ENCODE data around the gene GPX7. TPM values are rescaled to one million over a fixed set of nuclear protein-coding genes. Genes with fewer than 3 reads are reported as not detected.
"Not testable (repeated sequence)": the region's sequence is repeated elsewhere in the genome, so short reads cannot be mapped to it uniquely, and the experiment has no call there.

The GPX7 gene
- total RNA-seq, 1 experiment from 2014 or later = 21.7 TPM

- DNase-seq = no peak
- no TSS peak for BruUV-seq (replicated peaks)
- H3K27ac Mint-ChIP-seq (ENCODE audit: unreplicated experiment) = no peak overlapping the region
- no peaks in the 10 kb centered on the region for H3K27me3 Mint-ChIP-seq (ENCODE audit: insufficient read depth, unreplicated experiment)
- CTCF ChIA-PET = no interaction called here
- no peak overlapping the region for H3K4me3 ChIP-seq (ENCODE audit: low read depth, low read length)
- H3K4me1 Mint-ChIP-seq (ENCODE audit: low read depth, unreplicated experiment) = no peaks in the 10 kb centered on the region
- no peaks in the 10 kb centered on the region for H3K27me3 ChIP-seq (replicated peaks; ENCODE audit: control insufficient read depth, insufficient read depth, low read length)
- POLR2A ChIA-PET = no interaction called here
- H3K36me3 ChIP-seq (ENCODE audit: control insufficient read depth, insufficient read depth, low read length) = no peaks in the 10 kb centered on the region
- intact Hi-C loops (cut with micrococcal nuclease; ENCODE audit: unreplicated experiment) = no loop called here
- H3K9me3 Mint-ChIP-seq (ENCODE audit: unreplicated experiment) = no peaks in the 10 kb centered on the region
- TF ChIP-seq, protein P1, sequence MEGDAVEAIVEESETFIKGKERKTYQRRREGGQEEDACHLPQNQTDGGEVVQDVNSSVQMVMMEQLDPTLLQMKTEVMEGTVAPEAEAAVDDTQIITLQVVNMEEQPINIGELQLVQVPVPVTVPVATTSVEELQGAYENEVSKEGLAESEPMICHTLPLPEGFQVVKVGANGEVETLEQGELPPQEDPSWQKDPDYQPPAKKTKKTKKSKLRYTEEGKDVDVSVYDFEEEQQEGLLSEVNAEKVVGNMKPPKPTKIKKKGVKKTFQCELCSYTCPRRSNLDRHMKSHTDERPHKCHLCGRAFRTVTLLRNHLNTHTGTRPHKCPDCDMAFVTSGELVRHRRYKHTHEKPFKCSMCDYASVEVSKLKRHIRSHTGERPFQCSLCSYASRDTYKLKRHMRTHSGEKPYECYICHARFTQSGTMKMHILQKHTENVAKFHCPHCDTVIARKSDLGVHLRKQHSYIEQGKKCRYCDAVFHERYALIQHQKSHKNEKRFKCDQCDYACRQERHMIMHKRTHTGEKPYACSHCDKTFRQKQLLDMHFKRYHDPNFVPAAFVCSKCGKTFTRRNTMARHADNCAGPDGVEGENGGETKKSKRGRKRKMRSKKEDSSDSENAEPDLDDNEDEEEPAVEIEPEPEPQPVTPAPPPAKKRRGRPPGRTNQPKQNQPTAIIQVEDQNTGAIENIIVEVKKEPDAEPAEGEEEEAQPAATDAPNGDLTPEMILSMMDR (IDR thresholded peaks at IDR 0.05; ENCODE audit: insufficient read depth in 1 of 2, low read depth in 1 of 2, low read length in 1 of 2, severe bottlenecking in 1 of 2, unreplicated experiment in 1 of 2) = no peak
- no peaks in the 10 kb centered on the region for H3K36me3 Mint-ChIP-seq (ENCODE audit: insufficient read depth, unreplicated experiment)
- H3K4me1 ChIP-seq = no peaks in the 10 kb centered on the region
- H3K9me3 ChIP-seq = no peaks in the 10 kb centered on the region
- no peak overlapping the region for H3K4me3 Mint-ChIP-seq (ENCODE audit: unreplicated experiment)
Observed at GRCh38 chr1:52576074-52576473, 26.1 kb upstream of the GPX7 start.

DNA sequence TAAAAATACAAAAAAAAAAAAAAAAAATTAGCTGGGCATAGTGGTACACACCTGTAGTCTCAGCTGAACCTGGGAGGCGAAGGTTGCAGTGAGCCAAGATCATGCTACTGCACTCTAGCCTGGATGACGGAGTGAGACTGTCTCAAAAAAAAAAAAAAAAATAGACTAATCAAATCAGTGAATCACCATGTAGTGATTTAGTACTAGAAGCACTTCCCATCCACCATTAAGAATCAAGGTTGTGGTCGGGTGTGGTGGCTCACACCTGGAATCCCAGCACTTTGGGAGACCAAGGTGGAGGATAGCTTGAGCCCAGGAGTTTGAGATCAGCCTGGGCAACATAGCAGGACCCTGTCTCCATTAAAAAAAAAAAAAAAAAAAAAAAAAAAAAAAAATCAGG, 24.1 kb upstream of the GPX7 start:
- H3K9me3 ChIP-seq; H3K36me3 Mint-ChIP-seq (ENCODE audit: insufficient read depth, unreplicated experiment); H3K4me1 ChIP-seq; intact Hi-C loops (cut with micrococcal nuclease; ENCODE audit: unreplicated experiment); H3K27me3 Mint-ChIP-seq (ENCODE audit: insufficient read depth, unreplicated experiment); H3K4me3 ChIP-seq (ENCODE audit: low read depth, low read length); H3K27ac Mint-ChIP-seq (ENCODE audit: unreplicated experiment); CTCF ChIA-PET; H3K36me3 ChIP-seq (ENCODE audit: control insufficient read depth, insufficient read depth, low read length); H3K4me3 Mint-ChIP-seq (ENCODE audit: unreplicated experiment); DNase-seq; H3K9me3 Mint-ChIP-seq (ENCODE audit: unreplicated experiment); BruUV-seq (replicated peaks); H3K27me3 ChIP-seq (replicated peaks; ENCODE audit: control insufficient read depth, insufficient read depth, low read length); H3K4me1 Mint-ChIP-seq (ENCODE audit: low read depth, unreplicated experiment); POLR2A ChIA-PET: not testable (repeated sequence)

DNA sequence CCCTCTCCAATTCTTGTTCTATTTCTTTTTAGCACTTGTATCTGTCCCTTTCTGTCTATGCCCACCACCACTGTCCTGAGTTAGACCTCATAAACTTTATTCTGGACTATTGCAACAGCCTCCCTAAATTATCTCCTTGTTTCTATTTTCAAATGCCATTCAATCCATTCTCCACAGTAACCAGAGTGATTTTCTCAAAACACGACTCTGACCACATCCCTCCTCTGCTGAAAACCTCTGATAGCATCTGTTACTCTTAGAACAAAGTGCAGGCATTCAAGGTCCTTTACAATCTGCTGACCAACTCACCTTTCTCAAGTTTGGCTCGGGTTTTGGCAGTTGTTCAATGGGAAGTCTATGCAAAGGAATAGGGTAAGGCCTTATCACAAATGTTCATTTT, 22.8 kb upstream of the GPX7 start:
- DNase-seq = no peak
- Histone ChIP-seq H3K36me3 (ENCODE audit: control insufficient read depth, insufficient read depth, low read length) (no peaks in the 10 kb centered on the region), H3K4me1 (no peaks in the 10 kb centered on the region), H3K9me3 (no peaks in the 10 kb centered on the region), H3K4me3 (ENCODE audit: low read depth, low read length) (no peak overlapping the region), H3K27me3 (replicated peaks; ENCODE audit: control insufficient read depth, insufficient read depth, low read length) (no peaks in the 10 kb centered on the region)
- H3K9me3 Mint-ChIP-seq (ENCODE audit: unreplicated experiment) = no peaks in the 10 kb centered on the region
- H3K36me3 Mint-ChIP-seq (ENCODE audit: insufficient read depth, unreplicated experiment) = no peaks in the 10 kb centered on the region
- POLR2A ChIA-PET = no interaction called here
- TF ChIP-seq, protein P1 (IDR thresholded peaks at IDR 0.05; ENCODE audit: insufficient read depth in 1 of 2, low read depth in 1 of 2, low read length in 1 of 2, severe bottlenecking in 1 of 2, unreplicated experiment in 1 of 2) = no peak
- no peak overlapping the region for H3K4me3 Mint-ChIP-seq (ENCODE audit: unreplicated experiment)
- H3K4me1 Mint-ChIP-seq (ENCODE audit: low read depth, unreplicated experiment) = no peaks in the 10 kb centered on the region
- no peak overlapping the region for H3K27ac Mint-ChIP-seq (ENCODE audit: unreplicated experiment)
- no peaks in the 10 kb centered on the region for H3K27me3 Mint-ChIP-seq (ENCODE audit: insufficient read depth, unreplicated experiment)
- CTCF ChIA-PET = no interaction called here
- intact Hi-C loops (cut with micrococcal nuclease; ENCODE audit: unreplicated experiment) = no loop called here
- BruUV-seq (replicated peaks) = no TSS peak

GRCh38 chr1:52580283-52580682, 21.9 kb upstream of the GPX7 start:
- Mint-ChIP-seq H3K27ac (ENCODE audit: unreplicated experiment) (no peak overlapping the region), H3K4me3 (ENCODE audit: unreplicated experiment) (no peak overlapping the region), H3K4me1 (ENCODE audit: low read depth, unreplicated experiment) (no peaks in the 10 kb centered on the region), H3K36me3 (ENCODE audit: insufficient read depth, unreplicated experiment) (no peaks in the 10 kb centered on the region), H3K27me3 (ENCODE audit: insufficient read depth, unreplicated experiment) (no peaks in the 10 kb centered on the region), H3K9me3 (ENCODE audit: unreplicated experiment) (no peaks in the 10 kb centered on the region)
- Histone ChIP-seq H3K4me1 (no peaks in the 10 kb centered on the region), H3K36me3 (ENCODE audit: control insufficient read depth, insufficient read depth, low read length) (no peaks in the 10 kb centered on the region), H3K27me3 (replicated peaks; ENCODE audit: control insufficient read depth, insufficient read depth, low read length) (no peaks in the 10 kb centered on the region), H3K9me3 (no peaks in the 10 kb centered on the region), H3K4me3 (ENCODE audit: low read depth, low read length) (no peak overlapping the region)
- ChIA-PET POLR2A (no interaction called here), CTCF (no interaction called here)
- TF ChIP-seq, protein P1 (IDR thresholded peaks at IDR 0.05; ENCODE audit: insufficient read depth in 1 of 2, low read depth in 1 of 2, low read length in 1 of 2, severe bottlenecking in 1 of 2, unreplicated experiment in 1 of 2) = no peak
- no peak for DNase-seq
- intact Hi-C loops (cut with micrococcal nuclease; ENCODE audit: unreplicated experiment) = no loop called here
- no TSS peak for BruUV-seq (replicated peaks)

Data from Caco-2 (cell line).